GM23338 (cell line): ENCODE results near the gene STAT4. TPM values are rescaled to one million over a fixed set of nuclear protein-coding genes. Genes with fewer than 3 reads are reported as not detected.

Experiments
- ATAC-seq: fragments of 200-7000 bp; cut with Tn5 transposase; 3 replicates; pipeline ENCODE4 v1.9.1; 2020
- DNase-seq: peaks from one replicate; pipeline ENCODE4 v3.0.0-alpha.2; 2015; ENCODE audit warnings: low spot score
- H2AFZ ChIP-seq: fragments of 200-600 bp; sonication (generic); 2 replicates; pipeline ENCODE4 v1.8.0; 2016; ENCODE audit warnings: antibody characterized with exemption, mild to moderate bottlenecking, moderate library complexity
- H3F3A ChIP-seq: fragments of 200-600 bp; sonication (generic); replicated peaks from 2 replicates; pipeline ENCODE4 v1.8.0; 2017; ENCODE audit warnings: antibody characterized with exemption, mixed run types, low read depth
- H3K27ac ChIP-seq: fragments of 200-600 bp; sonication (generic); 2 replicates; pipeline ENCODE4 v1.6.1; 2016; ENCODE audit warnings: low read depth
- H3K27me3 ChIP-seq: fragments of 200-600 bp; sonication (generic); 2 replicates; pipeline ENCODE4 v1.8.0; 2016; ENCODE audit warnings: mild to moderate bottlenecking, mixed run types, moderate library complexity; ENCODE audit not compliant: insufficient read depth
- H3K36me3 ChIP-seq: fragments of 200-600 bp; sonication (generic); 2 replicates; pipeline ENCODE4 v1.8.0; 2016; ENCODE audit warnings: mild to moderate bottlenecking; ENCODE audit not compliant: insufficient read depth
- H3K4me1 ChIP-seq: fragments of 200-600 bp; sonication (generic); 2 replicates; pipeline ENCODE4 v1.8.0; 2016; ENCODE audit warnings: mild to moderate bottlenecking, moderate library complexity; ENCODE audit not compliant: insufficient read depth
- H3K4me2 ChIP-seq: fragments of 200-600 bp; sonication (generic); 2 replicates; pipeline ENCODE4 v1.7.1; 2017; ENCODE audit warnings: mixed run types
- H3K4me3 ChIP-seq: fragments of 200-600 bp; sonication (generic); 2 replicates; pipeline ENCODE4 v1.6.1; 2016; ENCODE audit warnings: mixed run types
- H3K79me2 ChIP-seq: fragments of 200-600 bp; sonication (generic); replicated peaks from 2 replicates; pipeline ENCODE4 v1.8.0; 2017; ENCODE audit warnings: mild to moderate bottlenecking; ENCODE audit not compliant: insufficient read depth
- H3K9me2 ChIP-seq: fragments of 200-600 bp; sonication (generic); 2 replicates; pipeline ENCODE4 v1.8.0; 2017; ENCODE audit not compliant: insufficient read depth
- H4K20me1 ChIP-seq: fragments of 200-600 bp; sonication (generic); replicated peaks from 2 replicates; pipeline ENCODE4 v1.8.0; 2017; ENCODE audit warnings: mild to moderate bottlenecking; ENCODE audit not compliant: insufficient read depth
- H3K27ac Mint-ChIP-seq: 2 replicates; pipeline ENCODE4 v1.8.0; 2020; ENCODE audit warnings: inconsistent platforms, mild to moderate bottlenecking, moderate library complexity, mixed read lengths
- H3K27me3 Mint-ChIP-seq: 3 replicates; pipeline ENCODE4 v1.8.0; 2022; ENCODE audit warnings: low read depth, mild to moderate bottlenecking, moderate library complexity, mixed read lengths, inconsistent platforms; ENCODE audit not compliant: insufficient read depth, poor library complexity
- H3K36me3 Mint-ChIP-seq: 3 replicates; pipeline ENCODE4 v1.8.0; 2021; ENCODE audit warnings: low read depth, mild to moderate bottlenecking, inconsistent platforms, moderate library complexity, mixed read lengths
- H3K4me1 Mint-ChIP-seq: 3 replicates; pipeline ENCODE4 v1.8.0; 2020; ENCODE audit warnings: mild to moderate bottlenecking, inconsistent platforms, mixed read lengths
- H3K4me3 Mint-ChIP-seq: 3 replicates; pipeline ENCODE4 v1.8.0; 2021; ENCODE audit warnings: moderate library complexity, mild to moderate bottlenecking, inconsistent platforms, mixed read lengths
- H3K9me3 Mint-ChIP-seq: 3 replicates; pipeline ENCODE4 v1.8.0; 2020; ENCODE audit warnings: moderate library complexity, mild to moderate bottlenecking, inconsistent platforms, mixed read lengths
- CREB1 ChIP-seq: fragments of 250-450 bp; sonication (Bioruptor Pico); IDR thresholded peaks from 2 replicates; pipeline ENCODE4 v1.5.0; 2020; ENCODE audit warnings: low read depth, mild to moderate bottlenecking, moderate library complexity
- EZH2 ChIP-seq: fragments of 200-600 bp; sonication (generic); IDR thresholded peaks from one replicate; pipeline ENCODE4 v1.8.0; 2017; ENCODE audit warnings: antibody characterized with exemption, mild to moderate bottlenecking, low read depth; ENCODE audit not compliant: unreplicated experiment
- EZH2phosphoT487 ChIP-seq: fragments of 200-600 bp; sonication (generic); IDR thresholded peaks from one replicate; pipeline ENCODE4 v1.8.1; 2018; ENCODE audit warnings: antibody characterized with exemption; ENCODE audit not compliant: unreplicated experiment
- JUNB ChIP-seq: IDR thresholded peaks from one replicate; pipeline ENCODE4 v1.6.1; 2016; ENCODE audit warnings: antibody characterized with exemption; ENCODE audit not compliant: unreplicated experiment
- NANOG ChIP-seq: IDR thresholded peaks from 2 replicates; pipeline ENCODE4 v1.6.1; 2016; ENCODE audit warnings: antibody characterized with exemption, borderline replicate concordance
- POLR2AphosphoS5 ChIP-seq: IDR thresholded peaks from 2 replicates; pipeline ENCODE4 v1.6.1; 2016; ENCODE audit warnings: antibody characterized with exemption, low read depth
- STAT1 ChIP-seq: IDR thresholded peaks from one replicate; pipeline ENCODE4 v1.6.1; 2016; ENCODE audit warnings: antibody characterized with exemption; ENCODE audit not compliant: unreplicated experiment
- ZNF114 ChIP-seq: fragments of 250-450 bp; sonication (Bioruptor Pico); IDR thresholded peaks from 2 replicates; pipeline ENCODE4 v1.5.0; 2020; ENCODE audit warnings: mild to moderate bottlenecking, moderate library complexity
- ZNF331 ChIP-seq: fragments of 250-450 bp; sonication (Bioruptor Pico); IDR thresholded peaks from 2 replicates; pipeline ENCODE4 v1.5.0; 2020; ENCODE audit warnings: low read depth, mild to moderate bottlenecking, moderate library complexity
- polyA plus RNA-seq: library from polyadenylated mRNA; unstranded; fragments of >200 nt; fragmentation: Nextera tagmentation; extraction: Ambion mirVana; gene quantifications from 2 replicates; pipeline ENCODE4 v1.2.1, GENCODE V29; 2016
- total RNA-seq: library from RNA; depleted of rRNA; stranded (reverse); fragments of >200 nt; shearing (Covaris generic); gene quantifications from 2 replicates; pipeline ENCODE4 v1.2.3, GENCODE V29; 2014
- TF ChIP-seq, protein P1 (sequence below), 2 experiments: fragments of 200-600 bp in 1 of 2; sonication (generic) in 1 of 2; conservative IDR thresholded peaks; 2 replicates each; pipeline versions ENCODE4 v1.5.1 to v1.6.1; 2016 to 2017; ENCODE audit warnings: antibody characterized with exemption in 2 of 2, low read depth in 2 of 2, mild to moderate bottlenecking in 2 of 2, moderate library complexity in 1 of 2
- TF ChIP-seq, protein P2 (sequence below): fragments of 250-450 bp; sonication (Bioruptor Pico); IDR thresholded peaks from 2 replicates; pipeline ENCODE4 v1.5.0; 2020; ENCODE audit warnings: mild to moderate bottlenecking, moderate library complexity
- TF ChIP-seq, protein P3 (sequence below): IDR thresholded peaks from 2 replicates; pipeline ENCODE4 v1.6.1; 2016; ENCODE audit warnings: antibody characterized with exemption
- TF ChIP-seq, protein P4 (sequence below): IDR thresholded peaks from one replicate; pipeline ENCODE4 v1.6.1; 2018; ENCODE audit warnings: antibody characterized with exemption; ENCODE audit not compliant: unreplicated experiment

The STAT4 gene
- total and polyA plus RNA-seq, 2 experiments from 2014 or later, result 0.52 to 0.86 TPM

DNA sequence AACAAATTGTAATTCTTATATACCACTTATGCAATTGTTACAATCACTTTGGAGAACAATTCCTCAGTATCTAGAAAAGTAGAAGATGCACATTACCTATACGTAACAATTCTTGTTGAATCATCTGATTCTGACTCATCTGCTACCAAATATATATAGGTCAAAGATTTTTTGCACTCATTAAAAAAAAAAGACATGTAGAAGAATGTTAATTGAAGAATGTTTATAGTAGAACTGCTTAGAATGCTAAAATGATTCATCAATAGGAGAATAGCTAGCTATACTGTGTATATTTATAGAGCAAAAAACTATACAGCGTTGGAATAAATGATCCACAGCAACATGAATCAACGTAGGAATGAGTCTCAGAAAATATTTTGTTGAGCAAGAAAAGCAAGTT lies 107.4 kb downstream of the STAT4 start:
- H3K27me3 Mint-ChIP-seq, result peaks cover 4% of the 10 kb centered on the region
- no peaks in the 10 kb centered on the region for H3K36me3 ChIP-seq
- no peak overlapping the region for H3K27ac Mint-ChIP-seq
- no peak overlapping the region for H3K4me3 ChIP-seq
- peaks cover 4% of the 10 kb centered on the region; the same call in 1 of the 2 replicates for H3K4me1 ChIP-seq
- H3K27me3 ChIP-seq, result no peaks in the 10 kb centered on the region
- H3F3A ChIP-seq, result no peaks in the 10 kb centered on the region
- H3K79me2 ChIP-seq, result no peaks in the 10 kb centered on the region
- no peaks in the 10 kb centered on the region for H4K20me1 ChIP-seq
- H3K9me2 ChIP-seq, result peaks cover 16% of the 10 kb centered on the region; the same call in 1 of the 2 replicates
- H2AFZ ChIP-seq, result no peak overlapping the region
- TF ChIP-seq ZNF331 (no peak), NANOG (no peak), EZH2phosphoT487 (no peak), STAT1 (no peak), POLR2AphosphoS5 (no peak), ZNF114 (CRISPR knock-in tag) (no peak), EZH2 (no peak), CREB1 (CRISPR knock-in tag) (no peak), JUNB (no peak)
- TF ChIP-seq, protein P1, sequence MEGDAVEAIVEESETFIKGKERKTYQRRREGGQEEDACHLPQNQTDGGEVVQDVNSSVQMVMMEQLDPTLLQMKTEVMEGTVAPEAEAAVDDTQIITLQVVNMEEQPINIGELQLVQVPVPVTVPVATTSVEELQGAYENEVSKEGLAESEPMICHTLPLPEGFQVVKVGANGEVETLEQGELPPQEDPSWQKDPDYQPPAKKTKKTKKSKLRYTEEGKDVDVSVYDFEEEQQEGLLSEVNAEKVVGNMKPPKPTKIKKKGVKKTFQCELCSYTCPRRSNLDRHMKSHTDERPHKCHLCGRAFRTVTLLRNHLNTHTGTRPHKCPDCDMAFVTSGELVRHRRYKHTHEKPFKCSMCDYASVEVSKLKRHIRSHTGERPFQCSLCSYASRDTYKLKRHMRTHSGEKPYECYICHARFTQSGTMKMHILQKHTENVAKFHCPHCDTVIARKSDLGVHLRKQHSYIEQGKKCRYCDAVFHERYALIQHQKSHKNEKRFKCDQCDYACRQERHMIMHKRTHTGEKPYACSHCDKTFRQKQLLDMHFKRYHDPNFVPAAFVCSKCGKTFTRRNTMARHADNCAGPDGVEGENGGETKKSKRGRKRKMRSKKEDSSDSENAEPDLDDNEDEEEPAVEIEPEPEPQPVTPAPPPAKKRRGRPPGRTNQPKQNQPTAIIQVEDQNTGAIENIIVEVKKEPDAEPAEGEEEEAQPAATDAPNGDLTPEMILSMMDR (conservative IDR thresholded peaks at IDR 0.05; ENCODE audit: low read depth in 2 of 2), result no peak
- TF ChIP-seq, protein P2, sequence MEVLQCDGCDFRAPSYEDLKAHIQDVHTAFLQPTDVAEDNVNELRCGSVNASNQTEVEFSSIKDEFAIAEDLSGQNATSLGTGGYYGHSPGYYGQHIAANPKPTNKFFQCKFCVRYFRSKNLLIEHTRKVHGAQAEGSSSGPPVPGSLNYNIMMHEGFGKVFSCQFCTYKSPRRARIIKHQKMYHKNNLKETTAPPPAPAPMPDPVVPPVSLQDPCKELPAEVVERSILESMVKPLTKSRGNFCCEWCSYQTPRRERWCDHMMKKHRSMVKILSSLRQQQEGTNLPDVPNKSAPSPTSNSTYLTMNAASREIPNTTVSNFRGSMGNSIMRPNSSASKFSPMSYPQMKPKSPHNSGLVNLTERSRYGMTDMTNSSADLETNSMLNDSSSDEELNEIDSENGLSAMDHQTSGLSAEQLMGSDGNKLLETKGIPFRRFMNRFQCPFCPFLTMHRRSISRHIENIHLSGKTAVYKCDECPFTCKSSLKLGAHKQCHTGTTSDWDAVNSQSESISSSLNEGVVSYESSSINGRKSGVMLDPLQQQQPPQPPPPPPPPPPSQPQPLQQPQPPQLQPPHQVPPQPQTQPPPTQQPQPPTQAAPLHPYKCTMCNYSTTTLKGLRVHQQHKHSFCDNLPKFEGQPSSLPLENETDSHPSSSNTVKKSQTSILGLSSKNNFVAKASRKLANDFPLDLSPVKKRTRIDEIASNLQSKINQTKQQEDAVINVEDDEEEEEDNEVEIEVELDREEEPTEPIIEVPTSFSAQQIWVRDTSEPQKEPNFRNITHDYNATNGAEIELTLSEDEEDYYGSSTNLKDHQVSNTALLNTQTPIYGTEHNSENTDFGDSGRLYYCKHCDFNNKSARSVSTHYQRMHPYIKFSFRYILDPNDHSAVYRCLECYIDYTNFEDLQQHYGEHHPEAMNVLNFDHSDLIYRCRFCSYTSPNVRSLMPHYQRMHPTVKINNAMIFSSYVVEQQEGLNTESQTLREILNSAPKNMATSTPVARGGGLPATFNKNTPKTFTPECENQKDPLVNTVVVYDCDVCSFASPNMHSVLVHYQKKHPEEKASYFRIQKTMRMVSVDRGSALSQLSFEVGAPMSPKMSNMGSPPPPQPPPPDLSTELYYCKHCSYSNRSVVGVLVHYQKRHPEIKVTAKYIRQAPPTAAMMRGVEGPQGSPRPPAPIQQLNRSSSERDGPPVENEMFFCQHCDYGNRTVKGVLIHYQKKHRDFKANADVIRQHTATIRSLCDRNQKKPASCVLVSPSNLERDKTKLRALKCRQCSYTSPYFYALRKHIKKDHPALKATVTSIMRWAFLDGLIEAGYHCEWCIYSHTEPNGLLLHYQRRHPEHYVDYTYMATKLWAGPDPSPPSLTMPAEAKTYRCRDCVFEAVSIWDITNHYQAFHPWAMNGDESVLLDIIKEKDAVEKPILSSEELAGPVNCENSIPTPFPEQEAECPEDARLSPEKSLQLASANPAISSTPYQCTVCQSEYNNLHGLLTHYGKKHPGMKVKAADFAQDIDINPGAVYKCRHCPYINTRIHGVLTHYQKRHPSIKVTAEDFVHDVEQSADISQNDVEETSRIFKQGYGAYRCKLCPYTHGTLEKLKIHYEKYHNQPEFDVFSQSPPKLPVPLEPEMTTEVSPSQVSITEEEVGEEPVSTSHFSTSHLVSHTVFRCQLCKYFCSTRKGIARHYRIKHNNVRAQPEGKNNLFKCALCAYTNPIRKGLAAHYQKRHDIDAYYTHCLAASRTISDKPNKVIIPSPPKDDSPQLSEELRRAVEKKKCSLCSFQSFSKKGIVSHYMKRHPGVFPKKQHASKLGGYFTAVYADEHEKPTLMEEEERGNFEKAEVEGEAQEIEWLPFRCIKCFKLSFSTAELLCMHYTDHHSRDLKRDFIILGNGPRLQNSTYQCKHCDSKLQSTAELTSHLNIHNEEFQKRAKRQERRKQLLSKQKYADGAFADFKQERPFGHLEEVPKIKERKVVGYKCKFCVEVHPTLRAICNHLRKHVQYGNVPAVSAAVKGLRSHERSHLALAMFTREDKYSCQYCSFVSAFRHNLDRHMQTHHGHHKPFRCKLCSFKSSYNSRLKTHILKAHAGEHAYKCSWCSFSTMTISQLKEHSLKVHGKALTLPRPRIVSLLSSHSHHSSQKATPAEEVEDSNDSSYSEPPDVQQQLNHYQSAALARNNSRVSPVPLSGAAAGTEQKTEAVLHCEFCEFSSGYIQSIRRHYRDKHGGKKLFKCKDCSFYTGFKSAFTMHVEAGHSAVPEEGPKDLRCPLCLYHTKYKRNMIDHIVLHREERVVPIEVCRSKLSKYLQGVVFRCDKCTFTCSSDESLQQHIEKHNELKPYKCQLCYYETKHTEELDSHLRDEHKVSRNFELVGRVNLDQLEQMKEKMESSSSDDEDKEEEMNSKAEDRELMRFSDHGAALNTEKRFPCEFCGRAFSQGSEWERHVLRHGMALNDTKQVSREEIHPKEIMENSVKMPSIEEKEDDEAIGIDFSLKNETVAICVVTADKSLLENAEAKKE (CRISPR knock-in tag), result no peak
- TF ChIP-seq, protein P3, sequence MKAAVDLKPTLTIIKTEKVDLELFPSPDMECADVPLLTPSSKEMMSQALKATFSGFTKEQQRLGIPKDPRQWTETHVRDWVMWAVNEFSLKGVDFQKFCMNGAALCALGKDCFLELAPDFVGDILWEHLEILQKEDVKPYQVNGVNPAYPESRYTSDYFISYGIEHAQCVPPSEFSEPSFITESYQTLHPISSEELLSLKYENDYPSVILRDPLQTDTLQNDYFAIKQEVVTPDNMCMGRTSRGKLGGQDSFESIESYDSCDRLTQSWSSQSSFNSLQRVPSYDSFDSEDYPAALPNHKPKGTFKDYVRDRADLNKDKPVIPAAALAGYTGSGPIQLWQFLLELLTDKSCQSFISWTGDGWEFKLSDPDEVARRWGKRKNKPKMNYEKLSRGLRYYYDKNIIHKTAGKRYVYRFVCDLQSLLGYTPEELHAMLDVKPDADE, result no peak
- TF ChIP-seq, protein P4, sequence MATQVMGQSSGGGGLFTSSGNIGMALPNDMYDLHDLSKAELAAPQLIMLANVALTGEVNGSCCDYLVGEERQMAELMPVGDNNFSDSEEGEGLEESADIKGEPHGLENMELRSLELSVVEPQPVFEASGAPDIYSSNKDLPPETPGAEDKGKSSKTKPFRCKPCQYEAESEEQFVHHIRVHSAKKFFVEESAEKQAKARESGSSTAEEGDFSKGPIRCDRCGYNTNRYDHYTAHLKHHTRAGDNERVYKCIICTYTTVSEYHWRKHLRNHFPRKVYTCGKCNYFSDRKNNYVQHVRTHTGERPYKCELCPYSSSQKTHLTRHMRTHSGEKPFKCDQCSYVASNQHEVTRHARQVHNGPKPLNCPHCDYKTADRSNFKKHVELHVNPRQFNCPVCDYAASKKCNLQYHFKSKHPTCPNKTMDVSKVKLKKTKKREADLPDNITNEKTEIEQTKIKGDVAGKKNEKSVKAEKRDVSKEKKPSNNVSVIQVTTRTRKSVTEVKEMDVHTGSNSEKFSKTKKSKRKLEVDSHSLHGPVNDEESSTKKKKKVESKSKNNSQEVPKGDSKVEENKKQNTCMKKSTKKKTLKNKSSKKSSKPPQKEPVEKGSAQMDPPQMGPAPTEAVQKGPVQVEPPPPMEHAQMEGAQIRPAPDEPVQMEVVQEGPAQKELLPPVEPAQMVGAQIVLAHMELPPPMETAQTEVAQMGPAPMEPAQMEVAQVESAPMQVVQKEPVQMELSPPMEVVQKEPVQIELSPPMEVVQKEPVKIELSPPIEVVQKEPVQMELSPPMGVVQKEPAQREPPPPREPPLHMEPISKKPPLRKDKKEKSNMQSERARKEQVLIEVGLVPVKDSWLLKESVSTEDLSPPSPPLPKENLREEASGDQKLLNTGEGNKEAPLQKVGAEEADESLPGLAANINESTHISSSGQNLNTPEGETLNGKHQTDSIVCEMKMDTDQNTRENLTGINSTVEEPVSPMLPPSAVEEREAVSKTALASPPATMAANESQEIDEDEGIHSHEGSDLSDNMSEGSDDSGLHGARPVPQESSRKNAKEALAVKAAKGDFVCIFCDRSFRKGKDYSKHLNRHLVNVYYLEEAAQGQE, result no peak
- H3K27ac ChIP-seq, result no peak overlapping the region
- H3K4me1 Mint-ChIP-seq, result peaks cover 20% of the 10 kb centered on the region
- ATAC-seq, result no peak
- no peak overlapping the region for H3K4me2 ChIP-seq
- DNase-seq, result no peak
- no peaks in the 10 kb centered on the region for H3K9me3 Mint-ChIP-seq
- no peak overlapping the region for H3K4me3 Mint-ChIP-seq
- no peaks in the 10 kb centered on the region for H3K36me3 Mint-ChIP-seq
